H1 (cell line): ENCODE data around the gene EPSTI1. TPM values are rescaled to one million over a fixed set of nuclear protein-coding genes. Genes with fewer than 3 reads are reported as not detected.

ENCODE experiments used
- CTCF ChIA-PET: fragments of 300-600 bp; sonication (Branson Sonifier 250); formaldehyde crosslinking; loops from one replicate; lab custom pipeline; 2021; ENCODE audit not compliant: partially characterized antibody; lab: Charles Lee
- POLR2A ChIA-PET: fragments of 300-600 bp; sonication (Branson Sonifier 250); formaldehyde crosslinking; loops from one replicate; lab custom pipeline; 2021; ENCODE audit warnings: inconsistent platforms; ENCODE audit not compliant: partially characterized antibody; lab: Charles Lee
- DNase-seq, 2 experiments: peaks; one replicate each; pipeline versions ENCODE4 v3.0.0 to v3.0.0-alpha.2; 2010 to 2022; ENCODE audit warnings: low spot score in 2 of 2, low read depth in 1 of 2, mixed read lengths in 1 of 2
- FAIRE-seq: peaks from 2 replicates; lab custom pipeline; 2011; peaks lifted over from hg19 to GRCh38; lab: Jason Lieb, UNC
- H2AFZ ChIP-seq: 2 replicates; pipeline ENCODE4 v1.8.1; 2012; ENCODE audit warnings: low read length, inconsistent platforms
- H2AK5ac ChIP-seq: 2 replicates; pipeline ENCODE4 v1.6.1; 2013; ENCODE audit warnings: low read depth, low read length
- H2BK120ac ChIP-seq: replicated peaks from 2 replicates; pipeline ENCODE3; 2013; ENCODE audit warnings: low read depth, low read length, inconsistent platforms
- H2BK12ac ChIP-seq: 2 replicates; pipeline ENCODE4 v1.6.1; 2013; ENCODE audit warnings: low read depth, low read length
- H2BK15ac ChIP-seq: 2 replicates; pipeline ENCODE4 v1.6.1; 2013; ENCODE audit warnings: low read length
- H2BK20ac ChIP-seq: 2 replicates; pipeline ENCODE4 v1.6.1; 2013; ENCODE audit warnings: low read length
- H2BK5ac ChIP-seq: 2 replicates; pipeline ENCODE4 v1.6.1; 2013; ENCODE audit warnings: low read depth, low read length
- H3K14ac ChIP-seq: 2 replicates; pipeline ENCODE4 v1.6.1; 2013; ENCODE audit warnings: inconsistent platforms; ENCODE audit not compliant: insufficient read length
- H3K18ac ChIP-seq: 2 replicates; pipeline ENCODE4 v1.6.1; 2013; ENCODE audit warnings: low read length; ENCODE audit errors: extremely low read depth
- H3K23ac ChIP-seq: 2 replicates; pipeline ENCODE4 v1.6.1; 2013; ENCODE audit warnings: inconsistent platforms; ENCODE audit not compliant: insufficient read length
- H3K23me2 ChIP-seq: 2 replicates; pipeline ENCODE4 v1.6.1; 2013; ENCODE audit warnings: low read depth, low read length
- H3K27ac ChIP-seq: 2 replicates; pipeline ENCODE4 v1.6.1; 2011; ENCODE audit warnings: low read depth, low read length, inconsistent platforms
- H3K27me3 ChIP-seq, 4 experiments: replicated peaks in 1 of 4; 1 replicate in 1 of 4; 2 replicates in 3 of 4; pipeline versions ENCODE4 v1.6.1 to v1.8.1; 2011 to 2013; ENCODE audit warnings: low read length in 3 of 4, mild to moderate bottlenecking in 3 of 4, inconsistent platforms in 2 of 4, mixed read lengths in 2 of 4, moderate library complexity in 1 of 4; ENCODE audit not compliant: control insufficient read depth in 3 of 4, insufficient read depth in 3 of 4; ENCODE audit errors: extremely low read depth in 1 of 4
- H3K36me3 ChIP-seq, 4 experiments: 2 replicates each; pipeline versions ENCODE4 v1.6.1 to v1.8.1; 2011 to 2013; ENCODE audit warnings: mild to moderate bottlenecking in 4 of 4, low read length in 3 of 4, moderate library complexity in 2 of 4, control low read depth in 1 of 4, inconsistent platforms in 1 of 4; ENCODE audit not compliant: insufficient read depth in 4 of 4, control insufficient read depth in 2 of 4
- H3K4ac ChIP-seq: replicated peaks from 2 replicates; pipeline ENCODE3; 2013; ENCODE audit warnings: low read length, low read depth, mixed read lengths, inconsistent platforms; ENCODE audit not compliant: insufficient read length
- H3K4me1 ChIP-seq, 4 experiments: replicated peaks in 1 of 4; 1 replicate in 1 of 4; 2 replicates in 3 of 4; pipeline versions ENCODE4 v1.6.1 to v1.8.1; 2011 to 2013; ENCODE audit warnings: low read length in 3 of 4, inconsistent platforms in 2 of 4, mixed read lengths in 1 of 4; ENCODE audit not compliant: insufficient read depth in 4 of 4, control insufficient read depth in 3 of 4
- H3K4me2 ChIP-seq, 2 experiments: 2 replicates each; pipeline versions ENCODE4 v1.6.1 to v1.8.1; 2011 to 2013; ENCODE audit warnings: low read depth in 2 of 2, low read length in 2 of 2, control low read depth in 1 of 2, inconsistent platforms in 1 of 2, mild to moderate bottlenecking in 1 of 2; ENCODE audit not compliant: insufficient read depth in 1 of 2
- H3K4me3 ChIP-seq, 4 experiments: fragments of 200-600, 300-600 bp in 1 of 4; sonication (generic), shearing (Covaris generic), sonication (Bioruptor Twin) in 1 of 4; 2 replicates each; pipeline versions ENCODE4 v1.5.1 to v1.8.1; 2011 to 2016; ENCODE audit warnings: low read length in 4 of 4, low read depth in 3 of 4, control low read depth in 2 of 4, inconsistent platforms in 2 of 4, mild to moderate bottlenecking in 2 of 4, mixed read lengths in 1 of 4, moderate library complexity in 1 of 4; ENCODE audit not compliant: insufficient read depth in 2 of 4; ENCODE audit errors: extremely low read depth in 1 of 4
- H3K56ac ChIP-seq: replicated peaks from 2 replicates; pipeline ENCODE3; 2013; ENCODE audit warnings: low read depth, mild to moderate bottlenecking, mixed read lengths, low read length, inconsistent platforms; ENCODE audit not compliant: insufficient read length
- H3K79me1 ChIP-seq: 2 replicates; pipeline ENCODE4 v1.6.1; 2013; ENCODE audit warnings: low read depth, low read length, control low read depth
- H3K79me2 ChIP-seq, 2 experiments: 2 replicates each; pipeline versions ENCODE4 v1.6.1 to v1.8.1; 2012 to 2013; ENCODE audit warnings: low read length in 2 of 2, mild to moderate bottlenecking in 2 of 2, inconsistent platforms in 1 of 2; ENCODE audit not compliant: insufficient read depth in 2 of 2, control insufficient read depth in 1 of 2
- H3K9ac ChIP-seq, 4 experiments: replicated peaks in 1 of 4; 1 replicate in 1 of 4; 2 replicates in 3 of 4; pipeline versions ENCODE4 v1.6.1 to v1.8.1; 2011 to 2013; ENCODE audit warnings: low read depth in 3 of 4, low read length in 3 of 4, control low read depth in 2 of 4, mild to moderate bottlenecking in 2 of 4, moderate library complexity in 2 of 4, inconsistent platforms in 1 of 4; ENCODE audit errors: extremely low read depth in 1 of 4
- H3K9me3 ChIP-seq, 2 experiments: 2 replicates each; pipeline versions ENCODE4 v1.6.1 to v1.8.1; 2012 to 2013; ENCODE audit warnings: mild to moderate bottlenecking in 2 of 2, moderate library complexity in 2 of 2, control low read depth in 1 of 2, inconsistent platforms in 1 of 2, low read depth in 1 of 2, low read length in 1 of 2, mixed read lengths in 1 of 2; ENCODE audit not compliant: insufficient read depth in 2 of 2
- H4K20me1 ChIP-seq, 2 experiments: replicated peaks in 1 of 2; 2 replicates each; pipeline versions ENCODE3 to v1.8.1; 2011 to 2013; ENCODE audit warnings: inconsistent platforms in 2 of 2, low read length in 2 of 2, mild to moderate bottlenecking in 1 of 2; ENCODE audit not compliant: insufficient read depth in 2 of 2, control insufficient read depth in 1 of 2
- H4K5ac ChIP-seq: 2 replicates; pipeline ENCODE4 v1.6.1; 2013; ENCODE audit warnings: low read length, low read depth, mixed read lengths, inconsistent platforms; ENCODE audit not compliant: insufficient read length
- H4K8ac ChIP-seq: 2 replicates; pipeline ENCODE4 v1.8.0; 2013; ENCODE audit warnings: mild to moderate bottlenecking, moderate library complexity, low read length, inconsistent platforms; ENCODE audit not compliant: insufficient read depth; ENCODE audit errors: extremely low read depth
- H4K91ac ChIP-seq: replicated peaks from 2 replicates; pipeline ENCODE3; 2013; ENCODE audit warnings: low read length, mixed read lengths, inconsistent platforms; ENCODE audit not compliant: insufficient read length
- BACH1 ChIP-seq: IDR thresholded peaks from 2 replicates; pipeline ENCODE4 v1.6.1; 2012; ENCODE audit warnings: low read length, improper control_type of control experiment
- GABPA ChIP-seq: IDR thresholded peaks from 2 replicates; pipeline ENCODE4 v1.6.1; 2011; ENCODE audit warnings: mild to moderate bottlenecking, low read length, moderate library complexity, borderline replicate concordance; ENCODE audit not compliant: insufficient read depth
- GTF2F1 ChIP-seq: IDR thresholded peaks from 2 replicates; pipeline ENCODE4 v1.6.1; 2012; ENCODE audit warnings: low read depth, low read length, improper control_type of control experiment, borderline replicate concordance
- POLR2AphosphoS5 ChIP-seq: IDR thresholded peaks from 2 replicates; pipeline ENCODE4 v1.6.1; 2011; ENCODE audit warnings: low read depth, low read length
- SAP30 ChIP-seq: fragments of 300-600 bp; sonication (generic); IDR thresholded peaks from 2 replicates; pipeline ENCODE4 v1.7.1; 2012; ENCODE audit warnings: low read length, moderate library complexity, mild to moderate bottlenecking, inconsistent platforms; ENCODE audit not compliant: insufficient read depth, insufficient replicate concordance
- SIX5 ChIP-seq: IDR thresholded peaks from 2 replicates; pipeline ENCODE4 v1.6.1; 2011; ENCODE audit warnings: mild to moderate bottlenecking, low read depth, low read length
- SP1 ChIP-seq: IDR thresholded peaks from 2 replicates; pipeline ENCODE4 v1.6.1; 2011; ENCODE audit warnings: low read depth, low read length
- SP2 ChIP-seq: IDR thresholded peaks from 2 replicates; pipeline ENCODE4 v1.6.1; 2012; ENCODE audit warnings: mild to moderate bottlenecking, low read length, inconsistent platforms
- TBP ChIP-seq: IDR thresholded peaks from 2 replicates; pipeline ENCODE4 v1.6.1; 2011; ENCODE audit warnings: low read depth, low read length, improper control_type of control experiment
- USF2 ChIP-seq: IDR thresholded peaks from 2 replicates; pipeline ENCODE4 v1.6.1; 2011; ENCODE audit warnings: low read length, improper control_type of control experiment
- WGBS, 2 experiments: shearing (Covaris generic) in 1 of 2; methylation state at CpG; one replicate each; pipeline versions ENCODE4 v1.1.6 to v1.1.7; 2013 to 2015; ENCODE audit warnings: low lambda C conversion rate in 2 of 2, mixed read lengths in 2 of 2, inconsistent platforms in 1 of 2, low coverage in 1 of 2, missing lambda C conversion rate in 1 of 2; ENCODE audit not compliant: insufficient replicate concordance in 2 of 2, insufficient coverage in 1 of 2, insufficient read length in 1 of 2; ENCODE audit errors: extremely low coverage in 1 of 2, missing lambda C conversion rate in 1 of 2; 5-methylcytosine and 5-hydroxymethylcytosine counted together
- polyA plus RNA-seq, 7 experiments: library from polyadenylated mRNA; depleted of rRNA in 3 of 7; stranded (reverse) in 5 of 7; unstranded in 2 of 7; fragments of >200 nt in 5 of 7; fragments of 200-250 nt in 2 of 7; gene quantifications; 1 replicate in 5 of 7; 2 replicates in 1 of 7; 4 replicates in 1 of 7; pipeline versions ENCODE4 v1.2.1 to v1.2.3, GENCODE V29; 2011 to 2013; ENCODE audit warnings: missing spikeins in 2 of 7, mixed read lengths in 2 of 7
- total RNA-seq: library from RNA; stranded (reverse); fragmentation: NEBNext Ultra II Directional; extraction: Animal tissue kit (Norgen Biotek cat#: 25700); gene quantifications from 2 replicates; pipeline ENCODE4 v1.2.1, GENCODE V29; 2021

The EPSTI1 gene
- total and polyA plus RNA-seq, 2 of the 8 experiments (the other 6 are each of a cell fraction or from before 2014, with no cell fraction given), result 0.23 to 0.37 TPM

- WGBS, 2 experiments, result 66% methylated on average over 2 of the region's 2 CpGs; no CpG with 5 or more reads in 1 of the 2 experiments
- Histone ChIP-seq H3K9me3 (peaks cover 0 to 4% of the 10 kb centered on the region in 2 experiments; a peak in 2 of 4 replicates), H4K91ac (no peak overlapping the region), H2BK20ac (peak overlapping the region; percentile 22; the same call in 1 of the 2 replicates), H3K56ac (no peak overlapping the region), H3K4ac (no peak overlapping the region), H3K27ac (no peak overlapping the region), H3K18ac (no peak overlapping the region), H3K4me3 (no peak overlapping the region), H4K8ac (no peak overlapping the region), H3K79me1 (no peaks in the 10 kb centered on the region), H3K23ac (no peak overlapping the region), H2AK5ac (no peak overlapping the region), H3K9ac (no peak overlapping the region), H3K27me3 (peaks cover 0 to 5% (median 2%) of the 10 kb centered on the region in 4 experiments; a peak in 1 of 7 replicates), H2BK12ac (no peak overlapping the region), H3K4me2 (no peak overlapping the region), H2BK5ac (no peak overlapping the region), H4K5ac (no peak overlapping the region), H2AFZ (peak overlapping the region; percentile 43; the same call in 1 of the 2 replicates), H3K14ac (no peak overlapping the region), H3K23me2 (peaks cover 4% of the 10 kb centered on the region; the same call in 1 of the 2 replicates), H4K20me1 (no peaks in the 10 kb centered on the region), H2BK15ac (no peak overlapping the region), H3K4me1 (peaks cover 0 to 3% (median 0%) of the 10 kb centered on the region in 4 experiments; a peak in 1 of 7 replicates), H3K79me2 (peaks cover 0 to under 1% of the 10 kb centered on the region in 2 experiments; a peak in 2 of 4 replicates), H3K36me3 (no peaks in the 10 kb centered on the region), H2BK120ac (no peak overlapping the region)
- DNase-seq, result no peak
- ChIA-PET CTCF (interaction anchor here (0.9 kb wide), 2 partner anchors 22 to 143 kb away, joined by 3 read pairs; no protein-coding TSS in a partner anchor), POLR2A (no interaction called here)
- TF ChIP-seq SP2 (no peak), GTF2F1 (no peak), TBP (no peak), GABPA (no peak), POLR2AphosphoS5 (no peak), USF2 (no peak), BACH1 (no peak), SP1 (no peak), SAP30 (no peak), SIX5 (no peak)
- FAIRE-seq, result no peak
These were observed 27.8 kb upstream of the EPSTI1 start for GRCh38 chr13:43019811-43020210.
